HepG2 (cell line): Measurements from ENCODE around the gene COL4A2. TPM values are rescaled to one million over a fixed set of nuclear protein-coding genes. Genes with fewer than 3 reads are reported as not detected.

Source experiments
- ATF7-NPFF ChIP-seq: sonication (generic); formaldehyde crosslinking; IDR thresholded peaks from 2 replicates; pipeline ENCODE4 v1.8.1; 2023; ENCODE audit warnings: mild to moderate bottlenecking, low read depth, missing genetic modification reagents, moderate library complexity
- BORCS8-MEF2B ChIP-seq: sonication (generic); formaldehyde crosslinking; IDR thresholded peaks from 2 replicates; pipeline ENCODE4 v1.8.0; 2022; ENCODE audit warnings: mild to moderate bottlenecking, missing genetic modification reagents
- DR1 ChIP-seq: sonication (generic); formaldehyde crosslinking; IDR thresholded peaks from 2 replicates; pipeline ENCODE4 v1.8.0; 2021; ENCODE audit warnings: mild to moderate bottlenecking, missing genetic modification reagents, inconsistent platforms
- ERF ChIP-seq: IDR thresholded peaks from 2 replicates; pipeline ENCODE4 v1.6.1; 2018; ENCODE audit warnings: missing biosample characterization, missing genetic modification reagents
- ETS1 ChIP-seq: sonication (generic); formaldehyde crosslinking; IDR thresholded peaks from 2 replicates; pipeline ENCODE4 v1.4.0; 2020; ENCODE audit warnings: missing genetic modification reagents
- KDM1A ChIP-seq: IDR thresholded peaks from 2 replicates; pipeline ENCODE4 v1.6.1; 2016; ENCODE audit warnings: missing compliant biosample characterization
- MAX ChIP-seq: IDR thresholded peaks from 2 replicates; pipeline ENCODE4 v1.6.1; 2012; ENCODE audit warnings: inconsistent platforms
- MTF1 ChIP-seq: sonication (generic); formaldehyde crosslinking; IDR thresholded peaks from 2 replicates; pipeline ENCODE4 v1.5.0; 2020; ENCODE audit warnings: missing genetic modification reagents
- NR1H2 ChIP-seq: sonication (generic); formaldehyde crosslinking; IDR thresholded peaks from 2 replicates; pipeline ENCODE4 v1.8.1; 2022; ENCODE audit warnings: low read depth, missing genetic modification reagents, borderline replicate concordance
- SMARCE1 ChIP-seq: fragments of 450-650 bp; IDR thresholded peaks from 2 replicates; pipeline ENCODE4 v1.6.1; 2017; ENCODE audit warnings: borderline replicate concordance
- SRY ChIP-seq: sonication (generic); formaldehyde crosslinking; IDR thresholded peaks from 2 replicates; pipeline ENCODE4 v1.8.0; 2022; ENCODE audit warnings: mild to moderate bottlenecking, missing genetic modification reagents
- ZBTB49 ChIP-seq: sonication (generic); formaldehyde crosslinking; IDR thresholded peaks from 2 replicates; pipeline ENCODE4 v1.4.0; 2020; ENCODE audit warnings: missing genetic modification reagents, borderline replicate concordance
- ZNF276 ChIP-seq: sonication (generic); formaldehyde crosslinking; IDR thresholded peaks from 2 replicates; pipeline ENCODE4 v1.4.0; 2020; ENCODE audit warnings: mild to moderate bottlenecking, low read depth, missing genetic modification reagents
- ZNF747 ChIP-seq: sonication (generic); formaldehyde crosslinking; IDR thresholded peaks from 2 replicates; pipeline ENCODE4 v1.8.1; 2023; ENCODE audit warnings: missing genetic modification reagents, mild to moderate bottlenecking, borderline replicate concordance
- polyA plus RNA-seq, 8 experiments: library from polyadenylated mRNA; depleted of rRNA in 3 of 8; stranded (reverse) in 7 of 8; unstranded in 1 of 8; fragments of >200 nt; fragmentation: Illumina TruSeq in 4 of 8; extraction: Trizol in 4 of 8; gene quantifications; 2 replicates each; pipeline versions ENCODE4 v1.2.1 to v1.2.3, GENCODE V29; 2011 to 2016; ENCODE audit warnings: low read depth in 4 of 8, missing spikeins in 1 of 8, mixed read lengths in 1 of 8; ENCODE audit not compliant: insufficient read depth in 1 of 8
- total RNA-seq, 5 experiments: library from RNA; depleted of rRNA; stranded (reverse); fragments of >200 nt; fragmentation: Illumina TruSeq; extraction: Trizol; gene quantifications; 2 replicates each; pipeline ENCODE4 v1.2.3, GENCODE V29; 2016; ENCODE audit warnings: low read depth in 1 of 5
- TF ChIP-seq, protein P1 (sequence below): conservative IDR thresholded peaks from 2 replicates; pipeline ENCODE4 v1.6.1; 2018; ENCODE audit warnings: missing genetic modification reagents
- TF ChIP-seq, protein P2 (sequence below): sonication (generic); formaldehyde crosslinking; IDR thresholded peaks from 2 replicates; pipeline ENCODE4 v1.4.0; 2020; ENCODE audit warnings: missing genetic modification reagents
- TF ChIP-seq, protein P3 (sequence below): sonication (generic); formaldehyde crosslinking; IDR thresholded peaks from 2 replicates; pipeline ENCODE4 v1.8.0; 2022; ENCODE audit warnings: mild to moderate bottlenecking, missing genetic modification reagents, moderate library complexity
- TF ChIP-seq, protein P4 (sequence below): sonication (generic); formaldehyde crosslinking; IDR thresholded peaks from 2 replicates; pipeline ENCODE4 v1.4.0; 2020; ENCODE audit warnings: low read depth, mild to moderate bottlenecking, missing genetic modification reagents

The COL4A2 gene
- total and polyA plus RNA-seq, 2 of the 13 experiments (the other 11 are each of a cell fraction or from before 2014, with no cell fraction given), result 0.22 to 1.9 TPM

GRCh38 chr13:110555601-110556223, 248.6 kb downstream of the COL4A2 start (continued):
- TF ChIP-seq, protein P1, sequence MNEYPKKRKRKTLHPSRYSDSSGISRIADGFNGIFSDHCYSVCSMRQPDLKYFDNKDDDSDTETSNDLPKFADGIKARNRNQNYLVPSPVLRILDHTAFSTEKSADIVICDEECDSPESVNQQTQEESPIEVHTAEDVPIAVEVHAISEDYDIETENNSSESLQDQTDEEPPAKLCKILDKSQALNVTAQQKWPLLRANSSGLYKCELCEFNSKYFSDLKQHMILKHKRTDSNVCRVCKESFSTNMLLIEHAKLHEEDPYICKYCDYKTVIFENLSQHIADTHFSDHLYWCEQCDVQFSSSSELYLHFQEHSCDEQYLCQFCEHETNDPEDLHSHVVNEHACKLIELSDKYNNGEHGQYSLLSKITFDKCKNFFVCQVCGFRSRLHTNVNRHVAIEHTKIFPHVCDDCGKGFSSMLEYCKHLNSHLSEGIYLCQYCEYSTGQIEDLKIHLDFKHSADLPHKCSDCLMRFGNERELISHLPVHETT (CRISPR knock-in tag), result no peak
- TF ChIP-seq ZNF276 (CRISPR knock-in tag) (no peak), ETS1 (CRISPR knock-in tag) (no peak), ZBTB49 (no peak), MAX (peak; percentile 74), KDM1A (CRISPR knock-in tag) (no peak), SMARCE1 (no peak), ATF7-NPFF (no peak), DR1 (CRISPR knock-in tag) (no peak), ERF (CRISPR knock-in tag) (no peak), ZNF747 (CRISPR knock-in tag) (no peak), MTF1 (no peak), SRY (no peak), BORCS8-MEF2B (no peak), NR1H2 (CRISPR knock-in tag) (no peak)
- TF ChIP-seq, protein P2, sequence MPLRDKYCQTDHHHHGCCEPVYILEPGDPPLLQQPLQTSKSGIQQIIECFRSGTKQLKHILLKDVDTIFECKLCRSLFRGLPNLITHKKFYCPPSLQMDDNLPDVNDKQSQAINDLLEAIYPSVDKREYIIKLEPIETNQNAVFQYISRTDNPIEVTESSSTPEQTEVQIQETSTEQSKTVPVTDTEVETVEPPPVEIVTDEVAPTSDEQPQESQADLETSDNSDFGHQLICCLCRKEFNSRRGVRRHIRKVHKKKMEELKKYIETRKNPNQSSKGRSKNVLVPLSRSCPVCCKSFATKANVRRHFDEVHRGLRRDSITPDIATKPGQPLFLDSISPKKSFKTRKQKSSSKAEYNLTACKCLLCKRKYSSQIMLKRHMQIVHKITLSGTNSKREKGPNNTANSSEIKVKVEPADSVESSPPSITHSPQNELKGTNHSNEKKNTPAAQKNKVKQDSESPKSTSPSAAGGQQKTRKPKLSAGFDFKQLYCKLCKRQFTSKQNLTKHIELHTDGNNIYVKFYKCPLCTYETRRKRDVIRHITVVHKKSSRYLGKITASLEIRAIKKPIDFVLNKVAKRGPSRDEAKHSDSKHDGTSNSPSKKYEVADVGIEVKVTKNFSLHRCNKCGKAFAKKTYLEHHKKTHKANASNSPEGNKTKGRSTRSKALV (CRISPR knock-in tag), result no peak
- TF ChIP-seq, protein P3, sequence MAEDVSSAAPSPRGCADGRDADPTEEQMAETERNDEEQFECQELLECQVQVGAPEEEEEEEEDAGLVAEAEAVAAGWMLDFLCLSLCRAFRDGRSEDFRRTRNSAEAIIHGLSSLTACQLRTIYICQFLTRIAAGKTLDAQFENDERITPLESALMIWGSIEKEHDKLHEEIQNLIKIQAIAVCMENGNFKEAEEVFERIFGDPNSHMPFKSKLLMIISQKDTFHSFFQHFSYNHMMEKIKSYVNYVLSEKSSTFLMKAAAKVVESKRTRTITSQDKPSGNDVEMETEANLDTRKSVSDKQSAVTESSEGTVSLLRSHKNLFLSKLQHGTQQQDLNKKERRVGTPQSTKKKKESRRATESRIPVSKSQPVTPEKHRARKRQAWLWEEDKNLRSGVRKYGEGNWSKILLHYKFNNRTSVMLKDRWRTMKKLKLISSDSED, result no peak
- TF ChIP-seq, protein P4, sequence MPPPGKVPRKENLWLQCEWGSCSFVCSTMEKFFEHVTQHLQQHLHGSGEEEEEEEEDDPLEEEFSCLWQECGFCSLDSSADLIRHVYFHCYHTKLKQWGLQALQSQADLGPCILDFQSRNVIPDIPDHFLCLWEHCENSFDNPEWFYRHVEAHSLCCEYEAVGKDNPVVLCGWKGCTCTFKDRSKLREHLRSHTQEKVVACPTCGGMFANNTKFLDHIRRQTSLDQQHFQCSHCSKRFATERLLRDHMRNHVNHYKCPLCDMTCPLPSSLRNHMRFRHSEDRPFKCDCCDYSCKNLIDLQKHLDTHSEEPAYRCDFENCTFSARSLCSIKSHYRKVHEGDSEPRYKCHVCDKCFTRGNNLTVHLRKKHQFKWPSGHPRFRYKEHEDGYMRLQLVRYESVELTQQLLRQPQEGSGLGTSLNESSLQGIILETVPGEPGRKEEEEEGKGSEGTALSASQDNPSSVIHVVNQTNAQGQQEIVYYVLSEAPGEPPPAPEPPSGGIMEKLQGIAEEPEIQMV, result no peak
